SK-N-SH (cell line): ENCODE results near the gene UBR3. TPM values are rescaled to one million over a fixed set of nuclear protein-coding genes. Genes with fewer than 3 reads are reported as not detected.

Experiments
- CTCF ChIA-PET: fragments of 300-600, 350-600 bp; formaldehyde crosslinking; extraction: SDS; loops from one replicate; lab custom pipeline; 2021; lab: Yijun Ruan, JAX
- POLR2A ChIA-PET: fragments of 350-600 bp; sonication (Branson Sonifier 250); formaldehyde crosslinking; extraction: SDS; loops from one replicate; lab custom pipeline; 2020; ENCODE audit warnings: antibody characterized with exemption, inconsistent platforms; lab: Yijun Ruan, JAX
- DNase-seq: peaks from one replicate; pipeline ENCODE4 v3.0.0; 2012
- H2AFZ ChIP-seq: fragments of 200-600 bp; sonication (generic); 2 replicates; pipeline ENCODE4 v1.8.1; 2016; ENCODE audit warnings: antibody characterized with exemption, mild to moderate bottlenecking, low read depth
- H3F3A ChIP-seq: fragments of 200-600 bp; sonication (generic); replicated peaks from 2 replicates; pipeline ENCODE3; 2016; ENCODE audit warnings: antibody characterized with exemption, mild to moderate bottlenecking; ENCODE audit not compliant: insufficient read depth
- H3K27ac ChIP-seq, 2 experiments: fragments of 200-500 bp in 1 of 2; fragments of 200-600 bp in 1 of 2; sonication (Bioruptor generic) in 1 of 2; sonication (generic), shearing (Covaris generic) in 1 of 2; 2 replicates each; pipeline versions ENCODE4 v1.5.1 to v1.6.1; 2014 to 2016; ENCODE audit warnings: low read depth in 2 of 2, inconsistent platforms in 1 of 2, low read length in 1 of 2, mild to moderate bottlenecking in 1 of 2, mixed read lengths in 1 of 2
- H3K27me3 ChIP-seq: fragments of 200-600 bp; sonication (generic), shearing (Covaris generic); 2 replicates; pipeline ENCODE4 v1.6.1; 2016; ENCODE audit warnings: mixed run types; ENCODE audit not compliant: insufficient read depth
- H3K36me3 ChIP-seq, 2 experiments: fragments of 200-500 bp in 1 of 2; fragments of 200-600 bp in 1 of 2; sonication (Bioruptor generic) in 1 of 2; sonication (generic) in 1 of 2; replicated peaks in 1 of 2; 2 replicates each; pipeline versions ENCODE3 to v1.5.1; 2014 to 2016; ENCODE audit warnings: low read length in 1 of 2, mild to moderate bottlenecking in 1 of 2; ENCODE audit not compliant: insufficient read depth in 2 of 2, control insufficient read depth in 1 of 2
- H3K4me1 ChIP-seq, 2 experiments: fragments of 200-500 bp in 1 of 2; fragments of 200-600 bp in 1 of 2; sonication (Bioruptor generic) in 1 of 2; sonication (generic), shearing (Covaris generic) in 1 of 2; 2 replicates each; pipeline versions ENCODE4 v1.5.1 to v1.6.1; 2014 to 2016; ENCODE audit warnings: low read depth in 1 of 2, low read length in 1 of 2, mixed run types in 1 of 2; ENCODE audit not compliant: insufficient read depth in 2 of 2, control insufficient read depth in 1 of 2
- H3K4me2 ChIP-seq: fragments of 200-600 bp; sonication (generic), shearing (Covaris generic); 2 replicates; pipeline ENCODE4 v1.6.1; 2017; ENCODE audit warnings: mixed run types
- H3K4me3 ChIP-seq, 2 experiments: fragments of 200-500 bp in 1 of 2; fragments of 200-600 bp in 1 of 2; sonication (Bioruptor generic) in 1 of 2; sonication (generic), shearing (Covaris generic) in 1 of 2; 2 replicates each; pipeline versions ENCODE4 v1.5.1 to v1.8.1; 2014 to 2016; ENCODE audit warnings: low read depth in 2 of 2, inconsistent platforms in 1 of 2, low read length in 1 of 2, mild to moderate bottlenecking in 1 of 2, mixed read lengths in 1 of 2, moderate library complexity in 1 of 2
- H3K79me2 ChIP-seq: fragments of 200-600 bp; sonication (generic); 2 replicates; pipeline ENCODE4 v1.8.1; 2017; ENCODE audit warnings: mild to moderate bottlenecking; ENCODE audit not compliant: insufficient read depth
- H3K9ac ChIP-seq: fragments of 200-600 bp; sonication (generic); 2 replicates; pipeline ENCODE4 v1.6.1; 2017; ENCODE audit warnings: mixed run types
- H3K9me2 ChIP-seq: fragments of 200-600 bp; sonication (generic); 2 replicates; pipeline ENCODE4 v1.6.1; 2017; ENCODE audit warnings: mixed run types
- H3K9me3 ChIP-seq: fragments of 200-600 bp; sonication (generic); 2 replicates; pipeline ENCODE4 v1.6.1; 2017; ENCODE audit warnings: mixed run types, mild to moderate bottlenecking, moderate library complexity
- H4K20me1 ChIP-seq: fragments of 200-600 bp; sonication (generic); 2 replicates; pipeline ENCODE4 v1.6.1; 2017; ENCODE audit warnings: mild to moderate bottlenecking, mixed run types; ENCODE audit not compliant: insufficient read depth
- CTCF ChIP-seq: fragments of 200-600 bp; sonication (generic); IDR thresholded peaks from 2 replicates; pipeline ENCODE4 v1.6.1; 2017; ENCODE audit warnings: antibody characterized with exemption, mild to moderate bottlenecking, moderate library complexity
- EP300 ChIP-seq, 2 experiments: IDR thresholded peaks; 2 replicates each; pipeline versions ENCODE4 v1.4.0 to v1.6.1; 2012; ENCODE audit warnings: borderline replicate concordance in 1 of 2, low read depth in 1 of 2, low read length in 1 of 2
- FOSL2 ChIP-seq: IDR thresholded peaks from 2 replicates; pipeline ENCODE4 v1.4.0; 2012; ENCODE audit warnings: low read depth, mild to moderate bottlenecking, moderate library complexity, borderline replicate concordance
- FOXM1 ChIP-seq: IDR thresholded peaks from 2 replicates; pipeline ENCODE4 v1.4.0; 2012; ENCODE audit warnings: low read depth, mild to moderate bottlenecking
- IRF3 ChIP-seq: fragments of 150-350 bp; IDR thresholded peaks from 2 replicates; pipeline ENCODE4 v1.6.1; 2016; ENCODE audit warnings: mild to moderate bottlenecking, low read depth, low read length
- NRF1 ChIP-seq: IDR thresholded peaks from 2 replicates; pipeline ENCODE4 v1.6.1; 2012; ENCODE audit warnings: low read depth, mild to moderate bottlenecking, low read length
- RAD21 ChIP-seq: IDR thresholded peaks from 2 replicates; pipeline ENCODE4 v1.6.1; 2012; ENCODE audit warnings: mild to moderate bottlenecking, low read length
- REST ChIP-seq: IDR thresholded peaks from 2 replicates; pipeline ENCODE4 v1.6.1; 2012; ENCODE audit warnings: mild to moderate bottlenecking, low read depth, low read length, moderate library complexity
- SIN3A ChIP-seq: IDR thresholded peaks from 2 replicates; pipeline ENCODE4 v1.6.1; 2012; ENCODE audit warnings: low read depth, mild to moderate bottlenecking, low read length, moderate library complexity, borderline replicate concordance
- USF1 ChIP-seq: IDR thresholded peaks from 2 replicates; pipeline ENCODE4 v1.4.0; 2012; ENCODE audit warnings: low read depth, borderline replicate concordance
- YY1 ChIP-seq: IDR thresholded peaks from 2 replicates; pipeline ENCODE4 v1.4.0; 2012; ENCODE audit warnings: low read depth, mild to moderate bottlenecking
- ZBTB33 ChIP-seq: IDR thresholded peaks from 2 replicates; pipeline ENCODE4 v1.4.0; 2012; ENCODE audit warnings: low read depth, borderline replicate concordance
- polyA plus RNA-seq, 3 experiments: library from polyadenylated mRNA; depleted of rRNA; stranded (reverse); fragments of >200 nt; gene quantifications; 2 replicates each; pipeline ENCODE4 v1.2.3, GENCODE V29; 2012

Gene UBR3
- polyA plus RNA-seq, 1 of the 3 experiments (the other 2 are of a cell fraction): 5.2 TPM

- H3K4me3 ChIP-seq: no peak overlapping the region
- peaks cover 3 to 24% of the 10 kb centered on the region in 2 experiments for H3K36me3 ChIP-seq
- no peaks in the 10 kb centered on the region for H3K9me3 ChIP-seq
- ChIA-PET CTCF (interaction anchor here (0.6 to 1.2 kb wide), 3 partner anchors 12 to 298 kb away, joined by 3 to 7 read pairs (median 4); partner anchors contain the start of gene METTL5), POLR2A (no interaction called here)
- no peak for TF ChIP-seq IRF3
- TF ChIP-seq ZBTB33: no peak
- no peak for TF ChIP-seq FOSL2
- no peak for TF ChIP-seq NRF1
- TF ChIP-seq RAD21: no peak
- H3K79me2 ChIP-seq: no peaks in the 10 kb centered on the region
- H3K27ac ChIP-seq: no peak overlapping the region
- no peaks in the 10 kb centered on the region for H3F3A ChIP-seq
- no peak overlapping the region for H3K9ac ChIP-seq
- H3K27me3 ChIP-seq: no peaks in the 10 kb centered on the region
- no peaks in the 10 kb centered on the region for H3K4me1 ChIP-seq
- no peak overlapping the region for H3K4me2 ChIP-seq
- H4K20me1 ChIP-seq: no peaks in the 10 kb centered on the region
- DNase-seq: no peak
- no peaks in the 10 kb centered on the region for H3K9me2 ChIP-seq
- no peak overlapping the region for H2AFZ ChIP-seq
Observed at GRCh38 chr2:169916623-169917022, 89.4 kb downstream of the UBR3 start.

GRCh38 chr2:169923977-169924376 lies 96.7 kb downstream of the UBR3 start:
- no peaks in the 10 kb centered on the region for H3K4me1 ChIP-seq
- no peak overlapping the region for H3K27ac ChIP-seq
- H3K79me2 ChIP-seq: no peaks in the 10 kb centered on the region
- no peak overlapping the region for H2AFZ ChIP-seq
- H3K27me3 ChIP-seq: no peaks in the 10 kb centered on the region
- H3K9me2 ChIP-seq: no peaks in the 10 kb centered on the region
- ChIA-PET CTCF (interaction anchor here (0.7 to 1.1 kb wide), 2 partner anchors 99 kb away, joined by 4 read pairs; partner anchors contain the start of gene METTL5), POLR2A (no interaction called here)
- H3F3A ChIP-seq: peaks cover 16% of the 10 kb centered on the region
- no peak overlapping the region for H3K9ac ChIP-seq
- H4K20me1 ChIP-seq: no peaks in the 10 kb centered on the region
- no peak for DNase-seq
- TF ChIP-seq EP300 (IDR thresholded peaks at IDR 0.05; ENCODE audit: borderline replicate concordance in 1 of 2, low read depth in 1 of 2, low read length in 1 of 2) (no peak), FOXM1 (no peak), YY1 (no peak), IRF3 (no peak), USF1 (no peak), REST (no peak), CTCF (no peak), SIN3A (no peak)
- peaks cover 21 to 30% of the 10 kb centered on the region in 2 experiments for H3K36me3 ChIP-seq
- no peak overlapping the region for H3K4me3 ChIP-seq
- no peaks in the 10 kb centered on the region for H3K9me3 ChIP-seq
- no peak overlapping the region for H3K4me2 ChIP-seq
